ENCODE measurements around the gene SF1.

GRCh38 chr11:64721359-64721699 lies 57.0 kb downstream of the SF1 start:
- TF ChIP-seq POLR2A (IDR thresholded peaks at IDR 0.05; ENCODE audit: low read depth, low read length) (no peak), CTCF (conservative IDR thresholded peaks at IDR 0.05; ENCODE audit: low read depth, low read length) (no peak), MXI1 (IDR thresholded peaks at IDR 0.05; ENCODE audit: borderline replicate concordance, low read depth, low read length) (no peak)
